ENCODE results near the gene SOCS2. TPM values are rescaled to one million over a fixed set of nuclear protein-coding genes. Genes with fewer than 3 reads are reported as not detected.

SOCS2 gene
- total RNA-seq, 1 donor from 2014 or later, result 3.3 TPM

DNA sequence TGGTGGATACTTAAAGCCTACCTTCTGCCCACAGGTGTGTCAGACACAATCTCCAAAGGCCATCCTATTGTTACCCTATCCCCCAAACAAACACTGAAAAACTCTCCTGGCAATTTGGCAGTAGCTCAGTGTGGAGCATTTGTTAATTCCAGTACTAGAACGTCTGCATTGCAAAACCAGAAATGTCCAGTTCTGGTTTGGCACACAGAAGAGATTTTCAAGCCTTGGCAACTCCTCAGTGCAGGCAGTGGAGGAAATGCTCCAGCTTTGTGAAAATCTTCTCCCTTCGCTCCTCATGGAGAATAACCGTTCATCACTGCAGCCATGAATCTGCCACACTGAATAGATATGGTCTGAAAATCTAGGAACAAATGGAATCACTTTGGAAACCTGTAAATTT, 5.3 kb upstream of the SOCS2 start:
- no peak for DNase-seq (ENCODE audit: low read depth, low spot score)

DNA sequence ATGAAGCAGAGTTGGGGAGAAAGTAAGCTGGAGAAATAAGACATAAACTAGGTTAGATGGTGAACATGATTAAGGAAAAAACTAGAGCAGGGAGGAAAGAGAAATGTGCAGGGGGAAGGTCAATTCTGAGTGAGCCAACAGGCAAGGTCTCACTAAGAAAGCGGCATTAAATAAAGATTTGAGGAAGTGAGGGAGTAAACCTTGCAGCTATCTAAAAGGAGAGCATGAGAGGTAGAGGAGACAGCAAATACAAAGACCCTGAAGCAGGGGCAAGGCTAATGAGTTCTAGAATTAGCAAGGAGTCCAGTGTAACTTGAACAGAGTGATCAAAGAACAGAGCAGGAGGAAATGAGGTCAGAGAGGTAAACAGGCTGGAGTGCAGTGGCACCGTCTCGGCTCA, 4.4 kb upstream of the SOCS2 start:
- no peak for DNase-seq (ENCODE audit: low read depth, low spot score)

DNA sequence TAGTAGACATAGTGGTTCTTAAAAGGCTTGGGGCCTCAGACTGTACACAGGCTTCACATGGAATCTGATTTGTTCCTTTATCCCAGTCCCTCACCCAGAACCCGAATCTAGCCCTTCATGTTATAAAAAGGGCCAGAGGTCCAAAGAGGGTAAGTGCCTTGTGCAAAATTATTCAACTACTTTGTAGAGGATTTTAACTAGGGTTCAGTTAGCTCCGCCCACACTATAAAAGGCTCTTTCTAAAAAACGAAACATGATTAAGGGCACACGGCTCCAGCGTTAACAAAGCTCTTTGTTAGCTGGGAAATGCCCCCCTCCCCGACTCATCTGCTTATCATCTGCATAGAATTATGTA, 3.2 kb upstream of the SOCS2 start:
- no peak for DNase-seq (ENCODE audit: low read depth, low spot score)

DNA sequence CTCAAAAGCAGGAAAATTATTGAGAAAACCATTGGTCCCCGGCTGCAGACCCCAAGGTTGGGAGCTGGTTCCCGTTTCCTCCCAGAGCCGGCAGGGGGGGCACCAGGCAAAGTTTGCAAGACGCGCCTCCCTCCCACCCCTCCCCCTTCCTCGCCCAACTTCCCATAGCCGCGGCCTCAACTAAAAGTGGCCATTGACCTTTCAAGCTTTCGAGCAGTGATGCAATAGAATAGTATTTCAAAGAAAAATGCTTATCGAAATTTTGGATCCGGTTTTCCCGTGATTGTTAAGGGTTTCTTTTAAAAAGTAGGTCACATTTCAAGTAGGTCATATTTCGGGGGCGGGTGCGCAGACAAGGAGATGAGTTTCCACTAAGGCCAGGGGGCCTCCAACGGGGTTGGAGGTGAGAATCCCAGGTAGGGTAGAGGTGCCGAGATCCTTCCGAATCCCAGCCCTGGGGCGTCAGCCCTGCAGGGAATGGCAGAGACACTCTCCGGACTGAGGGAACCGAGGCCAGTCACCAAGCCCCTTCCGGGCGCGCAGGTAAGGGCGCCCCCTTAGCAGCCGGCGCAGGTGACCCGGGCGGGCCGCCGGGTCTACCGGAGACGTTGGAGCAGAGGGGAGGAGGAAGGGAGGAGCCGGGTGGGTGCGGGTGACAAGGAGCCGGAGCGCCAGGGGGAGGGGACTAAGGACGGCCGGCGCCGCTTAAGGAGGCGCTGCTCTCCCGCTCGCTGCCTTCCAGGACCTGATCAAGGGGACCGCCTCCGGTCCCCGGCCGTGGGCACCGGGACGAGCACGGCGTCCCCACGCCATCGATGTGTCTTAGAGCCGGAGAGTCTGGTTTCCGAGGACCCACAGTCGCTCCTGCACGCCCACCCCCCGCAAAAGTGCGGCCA, 2.6 kb upstream of the SOCS2 start:
- DNase-seq (ENCODE audit: low read depth, low spot score), result peak; percentile 46

DNA sequence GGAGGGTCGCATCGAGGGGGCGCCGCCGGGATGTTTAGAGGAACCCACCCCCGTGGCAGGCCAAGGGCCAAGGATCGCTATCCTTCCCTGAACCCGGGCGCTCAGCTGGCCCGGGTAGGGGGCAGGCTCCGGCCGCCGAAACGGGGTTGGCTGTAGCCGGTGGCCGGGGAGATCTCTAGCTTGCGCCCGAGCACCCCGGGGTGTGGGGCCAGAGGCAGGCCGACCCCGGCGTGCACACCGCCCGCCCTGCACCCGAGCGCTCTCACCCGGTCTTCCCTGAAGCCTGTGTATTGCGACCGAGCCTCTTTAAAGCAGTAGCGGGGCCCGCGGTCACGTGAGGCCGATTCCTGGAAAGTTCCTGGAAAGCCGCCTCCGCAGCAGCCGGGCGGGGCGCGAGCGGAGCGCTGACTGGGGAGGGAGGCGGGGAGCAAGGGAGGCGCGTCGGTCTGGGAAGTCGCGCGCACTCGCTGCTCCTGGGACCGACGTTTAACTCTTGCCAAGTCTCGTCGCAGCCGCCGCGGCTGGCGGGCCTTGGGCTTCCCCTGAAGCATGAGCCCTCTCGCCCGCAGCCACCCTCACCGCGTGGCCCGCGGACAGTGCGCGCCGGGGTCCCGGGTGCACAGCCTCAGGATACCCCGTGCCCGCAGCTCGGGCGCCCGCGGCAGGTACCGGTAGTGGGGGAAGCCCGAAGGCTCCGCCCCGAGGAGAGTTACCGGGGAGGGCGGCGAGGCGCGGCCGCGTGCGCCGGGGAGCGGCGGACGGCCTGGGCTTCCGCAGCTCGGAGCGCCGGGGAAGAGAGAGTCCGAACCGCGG, 1.7 kb upstream of the SOCS2 start:
- peak; percentile 65 for DNase-seq (ENCODE audit: low read depth, low spot score)

DNA sequence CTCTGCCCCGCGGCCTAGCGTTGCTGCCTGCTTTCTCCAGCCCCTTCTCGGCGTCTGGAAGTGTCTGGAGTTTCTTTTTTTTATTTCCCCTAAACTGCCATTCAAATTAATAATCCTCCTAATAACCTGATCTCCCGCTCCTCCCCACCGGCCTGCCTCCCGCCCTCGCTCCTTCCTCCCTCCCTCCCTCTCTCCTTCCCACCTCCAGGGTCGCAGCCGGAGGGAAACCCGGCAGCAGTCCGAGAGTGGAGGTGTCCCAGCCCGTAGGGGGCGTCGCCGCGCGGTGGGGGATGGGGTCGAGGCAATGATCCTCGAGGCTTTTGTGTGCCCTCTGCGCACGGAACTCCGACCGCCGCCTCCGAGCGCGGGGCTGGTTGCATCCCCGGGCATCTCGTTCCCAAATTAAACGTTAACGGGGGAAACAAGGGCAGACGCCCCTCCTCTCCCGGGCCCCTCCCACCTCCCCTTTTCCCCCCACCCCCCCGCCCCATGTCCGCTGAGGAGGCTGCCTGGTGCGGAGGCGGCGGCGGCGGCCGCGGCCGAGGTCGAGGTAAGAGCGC, 1.0 kb upstream of the SOCS2 start:
- DNase-seq (ENCODE audit: low read depth, low spot score), result no peak

DNA sequence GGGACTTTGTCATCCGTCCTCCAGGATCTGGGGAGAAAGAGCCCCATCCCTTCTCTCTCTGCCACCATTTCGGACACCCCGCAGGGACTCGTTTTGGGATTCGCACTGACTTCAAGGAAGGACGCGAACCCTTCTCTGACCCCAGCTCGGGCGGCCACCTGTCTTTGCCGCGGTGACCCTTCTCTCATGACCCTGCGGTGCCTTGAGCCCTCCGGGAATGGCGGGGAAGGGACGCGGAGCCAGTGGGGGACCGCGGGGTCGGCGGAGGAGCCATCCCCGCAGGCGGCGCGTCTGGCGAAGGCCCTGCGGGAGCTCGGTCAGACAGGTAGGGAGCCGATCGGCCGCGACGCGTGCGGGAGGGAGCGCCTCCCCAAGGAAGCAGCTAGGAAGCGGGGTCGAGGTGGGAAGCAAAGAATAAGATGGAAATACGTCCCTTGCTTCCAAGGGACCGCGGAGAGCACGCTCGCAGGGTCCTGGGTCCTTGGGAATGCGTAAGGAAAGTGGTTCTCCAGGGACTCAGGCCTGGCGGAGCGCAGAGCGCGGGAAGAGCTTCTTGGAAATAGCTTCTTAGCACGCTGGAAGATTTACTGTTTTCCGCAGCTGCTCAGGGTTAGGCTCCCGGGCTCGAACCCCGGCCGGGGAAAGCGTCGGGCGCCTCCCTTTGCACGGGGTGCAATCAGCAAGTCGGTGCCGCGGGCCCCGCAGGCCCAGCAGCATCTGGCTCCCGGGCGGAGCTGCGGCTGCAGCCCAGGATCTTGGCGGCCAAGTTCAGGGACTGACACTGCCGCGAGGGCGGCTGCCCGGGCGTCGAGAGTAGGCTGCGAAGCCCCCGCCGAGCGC, 457 bp downstream of the SOCS2 start:
- DNase-seq (ENCODE audit: low read depth, low spot score), result no peak

DNA sequence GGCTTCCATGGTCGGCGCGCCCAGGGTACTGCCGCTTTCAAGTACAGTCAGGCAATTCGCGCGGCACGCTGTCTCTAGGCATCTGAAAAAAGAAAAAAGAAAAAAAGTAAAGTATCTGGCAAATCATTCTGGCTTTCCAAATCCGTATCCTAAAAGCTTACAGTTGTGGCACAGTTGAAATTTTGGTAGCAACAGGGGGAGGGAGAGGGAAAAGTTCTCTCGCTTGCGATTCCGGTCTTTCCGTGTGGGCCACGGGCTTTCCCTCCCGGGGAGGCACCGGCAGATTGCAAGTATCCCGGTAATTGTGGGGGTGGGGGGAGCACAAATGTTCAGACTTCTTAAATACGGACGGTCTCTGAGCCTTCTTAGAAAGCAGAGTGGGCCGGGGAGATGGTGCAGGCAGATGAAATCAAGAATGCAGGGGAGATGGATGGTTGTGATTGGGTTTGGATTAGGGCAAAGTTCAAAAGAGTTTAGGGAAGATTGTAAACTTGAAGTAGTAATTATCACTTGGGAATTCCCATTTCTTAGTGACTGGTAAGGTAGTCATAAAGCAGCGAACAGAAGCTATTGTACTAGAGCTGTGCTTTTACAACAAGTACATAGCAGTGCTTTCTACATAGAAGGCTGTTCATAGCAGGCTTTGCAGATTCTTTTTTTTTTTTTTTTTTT, 1.2 kb downstream of the SOCS2 start:
- no peak for DNase-seq (ENCODE audit: low read depth, low spot score)

DNA sequence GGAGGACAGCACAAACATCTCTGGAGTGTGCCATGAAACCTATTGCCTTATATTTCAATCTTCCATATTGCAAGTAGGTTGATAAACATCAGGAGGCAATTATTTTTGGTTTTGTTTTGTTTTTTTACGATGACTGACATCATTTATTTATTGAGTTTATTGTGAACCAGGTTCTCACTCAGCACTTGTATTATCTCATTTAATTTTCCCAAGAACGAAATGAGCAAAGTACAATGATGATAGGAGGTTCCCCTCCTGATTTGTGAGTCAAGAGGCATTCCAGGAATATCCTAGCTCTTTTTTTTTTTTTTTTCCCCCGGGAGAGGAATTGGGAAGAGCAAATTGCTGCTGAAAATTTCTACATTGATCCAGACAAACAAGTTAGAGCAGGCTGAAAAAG, 4.7 kb downstream of the SOCS2 start:
- DNase-seq (ENCODE audit: low read depth, low spot score), result no peak

DNA sequence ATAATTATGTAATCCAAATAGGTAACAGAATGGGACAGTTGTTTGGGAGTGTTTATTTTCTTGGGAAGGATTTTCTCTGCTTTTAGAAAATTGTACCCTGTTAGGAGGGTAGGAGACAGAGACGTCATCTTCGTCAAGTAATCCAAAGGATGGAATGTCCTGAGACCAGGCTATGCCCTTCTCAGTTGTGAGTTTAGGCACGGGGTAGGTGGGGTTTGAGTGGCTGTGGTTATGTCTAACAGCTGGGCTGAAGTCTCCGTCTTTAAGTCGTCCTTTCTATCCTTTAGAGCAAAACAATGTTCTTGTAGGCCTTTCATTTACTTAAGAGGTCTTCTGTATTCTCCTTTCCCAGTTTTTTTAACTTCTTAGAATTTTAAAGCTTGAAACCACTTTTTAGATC, 5.7 kb downstream of the SOCS2 start:
- DNase-seq (ENCODE audit: low read depth, low spot score), result no peak

DNA sequence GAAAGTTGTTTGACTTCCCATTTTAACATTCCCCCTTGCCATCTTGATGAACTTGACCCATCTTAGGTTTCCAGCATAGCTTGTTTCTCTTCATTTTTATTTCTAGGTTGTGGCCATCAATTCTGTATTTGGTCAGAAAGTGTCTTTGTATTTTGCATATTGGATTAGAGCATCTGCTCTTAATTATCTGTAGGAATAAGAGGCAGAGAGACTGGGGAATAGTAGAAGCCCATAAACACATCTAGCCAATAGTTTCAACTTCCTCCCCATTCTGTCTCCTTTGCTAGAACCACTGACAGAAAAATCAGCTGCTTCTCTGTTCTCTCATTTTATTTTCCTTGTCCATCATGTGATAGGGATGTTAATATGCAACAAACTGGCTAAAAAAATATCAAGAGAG, 8.2 kb downstream of the SOCS2 start:
- DNase-seq (ENCODE audit: low read depth, low spot score), result no peak

DNA sequence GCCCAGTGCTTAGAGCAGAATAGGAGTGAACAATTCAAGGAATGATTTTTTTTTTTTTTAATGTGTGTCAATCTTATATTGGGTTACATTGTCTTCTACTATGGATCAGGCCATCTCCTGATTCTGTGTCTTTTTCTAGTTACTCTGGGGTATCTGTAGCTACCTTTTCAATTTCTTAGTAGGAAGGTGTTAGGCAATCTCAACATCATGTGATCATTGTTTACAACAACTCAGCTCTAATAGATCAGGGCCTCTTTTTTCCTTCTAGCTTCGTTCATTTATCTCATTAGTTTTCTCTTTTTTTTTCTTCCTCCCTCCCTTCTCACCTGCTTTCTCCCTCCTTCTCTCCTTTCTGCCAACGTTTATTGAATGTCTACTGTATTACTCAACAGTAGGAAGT, 8.9 kb downstream of the SOCS2 start:
- DNase-seq (ENCODE audit: low read depth, low spot score), result no peak

DNA sequence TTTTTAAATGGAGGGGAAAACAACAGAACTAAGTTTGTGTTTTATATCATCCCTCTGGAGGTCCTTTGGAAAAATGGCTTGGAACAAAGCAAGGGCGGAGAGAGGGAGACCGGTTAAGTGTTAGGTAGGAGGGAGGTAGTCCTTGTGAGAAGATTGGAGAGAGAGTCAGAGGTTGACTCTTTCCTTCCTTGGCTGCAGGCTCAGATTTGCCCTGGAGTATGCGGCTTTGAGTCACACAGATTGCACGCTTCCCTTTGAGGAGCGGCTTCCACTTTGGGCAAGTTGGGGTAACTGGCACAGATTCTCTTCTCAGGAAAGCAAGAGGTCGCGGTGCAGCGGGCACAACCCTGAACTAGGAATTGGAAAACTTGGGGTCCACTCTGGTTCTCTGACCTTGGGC, 9.9 kb downstream of the SOCS2 start:
- no peak for DNase-seq (ENCODE audit: low read depth, low spot score)

DNA sequence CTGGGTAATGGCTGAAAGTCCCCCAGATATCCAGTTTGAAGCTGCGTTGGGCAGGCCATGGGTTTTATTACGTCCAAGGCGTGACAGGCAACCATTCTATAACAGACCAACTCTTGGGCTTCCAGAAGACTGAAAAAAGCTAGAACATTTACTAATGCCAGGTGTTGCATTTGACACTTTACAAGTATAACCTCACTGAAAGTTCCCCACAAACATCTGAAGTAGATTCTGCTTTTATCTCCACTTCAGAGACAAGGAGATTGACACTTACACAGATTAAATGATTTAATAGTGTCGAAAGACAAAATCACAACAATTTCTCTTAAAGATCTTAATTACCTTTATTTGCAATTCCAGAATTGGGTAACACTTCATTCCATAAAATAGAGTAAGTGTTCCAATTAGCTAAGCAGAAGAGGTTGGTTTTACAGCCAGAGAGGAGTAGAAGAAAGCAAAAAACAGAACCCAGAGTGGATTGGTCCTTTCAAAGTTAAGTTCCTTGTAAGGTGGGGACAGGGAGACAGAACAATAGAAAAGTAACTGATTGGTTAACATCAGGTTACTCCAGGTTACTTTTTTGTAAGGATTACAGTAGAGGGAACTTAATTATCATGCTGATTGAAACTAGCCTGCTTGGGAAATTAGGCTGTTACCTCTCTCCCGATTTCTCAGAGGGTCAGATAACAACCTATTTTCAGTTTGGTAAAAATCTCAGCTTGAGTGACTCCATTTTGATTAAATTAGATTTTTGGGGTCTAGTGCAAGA, 11.3 kb downstream of the SOCS2 start:
- no peak for DNase-seq (ENCODE audit: low read depth, low spot score)

DNA sequence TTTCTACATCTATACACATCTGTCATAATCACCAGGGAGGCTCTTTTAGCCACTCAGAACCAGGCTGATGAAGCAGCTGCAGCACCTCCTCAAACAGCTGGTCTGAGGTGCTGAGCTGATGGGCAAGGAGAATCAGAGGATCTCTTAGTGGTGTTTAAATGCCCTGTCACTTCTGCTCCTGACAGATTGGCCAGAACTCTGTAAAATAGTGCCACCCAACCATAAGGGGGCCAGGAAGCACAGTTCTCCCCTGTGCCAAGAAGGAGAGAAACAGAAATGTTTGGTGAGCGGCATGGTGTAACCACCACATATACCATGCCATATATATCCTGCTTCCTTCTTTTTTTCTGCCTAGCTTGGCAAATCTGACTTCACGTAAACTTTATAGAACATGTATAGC, 12.8 kb downstream of the SOCS2 start:
- no peak for DNase-seq (ENCODE audit: low read depth, low spot score)

DNA sequence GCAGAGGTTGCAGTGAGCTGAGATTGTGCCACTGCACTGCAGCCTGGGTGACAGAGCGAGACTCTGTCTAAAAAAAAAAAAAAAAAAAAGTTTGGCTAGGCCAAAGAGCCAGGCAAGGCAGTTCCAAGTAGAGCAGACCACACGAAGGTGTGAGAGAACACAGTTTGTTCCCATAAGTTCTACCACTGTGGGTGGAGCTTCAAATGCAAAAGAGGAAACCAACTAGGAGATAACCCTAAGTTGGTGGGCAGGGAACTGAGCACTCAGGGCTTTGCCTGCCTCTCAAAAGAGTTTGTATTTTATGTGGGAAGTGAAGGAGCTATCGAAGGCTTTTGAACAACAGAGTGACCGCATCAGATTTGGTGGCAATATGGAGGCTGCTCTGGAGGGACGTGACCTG, 15.1 kb downstream of the SOCS2 start:
- no peak for DNase-seq (ENCODE audit: low read depth, low spot score)

DNA sequence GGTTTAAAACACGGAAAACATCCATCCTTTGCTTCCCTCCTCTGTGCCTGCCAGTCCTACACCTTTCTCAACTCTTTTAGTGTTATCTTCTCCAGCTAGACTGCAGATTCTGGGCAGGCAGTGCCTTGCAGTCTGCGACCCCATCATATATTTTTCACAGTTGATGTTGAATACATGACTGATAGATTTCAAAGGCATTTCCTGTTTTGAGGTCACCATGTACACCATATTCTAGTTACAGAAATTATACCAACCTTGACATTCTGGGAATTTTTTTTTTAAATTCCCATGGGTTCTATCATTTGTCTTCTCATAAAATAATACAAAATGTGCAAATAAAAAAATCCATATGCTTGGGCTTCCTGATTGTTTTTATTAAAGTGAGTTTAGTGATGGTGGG, 16.6 kb downstream of the SOCS2 start:
- no peak for DNase-seq (ENCODE audit: low read depth, low spot score)

DNA sequence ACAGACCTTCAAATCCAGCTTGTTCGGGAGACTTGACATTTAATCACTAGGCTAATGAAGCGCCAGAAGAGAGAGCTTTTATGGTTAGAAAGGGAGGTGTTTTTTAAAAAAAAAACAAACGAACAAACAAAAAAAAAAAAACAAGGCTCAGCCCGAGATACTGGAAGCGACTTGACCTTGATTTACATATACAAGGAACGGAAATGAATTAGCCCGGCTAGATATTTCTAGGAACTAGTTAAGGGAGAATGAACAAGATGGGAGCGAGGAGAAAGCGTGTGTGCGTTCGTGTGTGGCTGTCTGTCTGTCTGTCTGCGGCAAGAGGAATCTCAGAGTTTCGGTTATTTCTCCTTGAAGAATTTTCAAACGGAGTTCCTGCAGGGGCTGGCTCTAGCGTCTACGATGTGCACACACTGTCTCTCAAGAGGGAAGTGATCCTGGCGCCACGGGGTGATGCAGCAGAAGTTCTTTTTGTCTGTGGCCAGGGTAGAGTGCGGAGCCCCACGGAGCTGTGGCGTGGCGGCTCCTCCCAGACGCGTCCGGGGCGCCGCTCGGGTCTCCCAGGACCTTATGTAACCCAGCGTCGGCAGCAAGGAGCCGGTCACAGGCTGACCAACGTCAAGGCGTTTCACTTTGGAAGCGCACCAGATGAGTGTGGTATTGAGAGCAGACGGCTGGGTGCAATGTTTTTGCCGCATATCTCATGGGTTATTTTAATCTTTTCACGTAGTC, 18.8 kb downstream of the SOCS2 start:
- DNase-seq (ENCODE audit: low read depth, low spot score), result no peak

DNA sequence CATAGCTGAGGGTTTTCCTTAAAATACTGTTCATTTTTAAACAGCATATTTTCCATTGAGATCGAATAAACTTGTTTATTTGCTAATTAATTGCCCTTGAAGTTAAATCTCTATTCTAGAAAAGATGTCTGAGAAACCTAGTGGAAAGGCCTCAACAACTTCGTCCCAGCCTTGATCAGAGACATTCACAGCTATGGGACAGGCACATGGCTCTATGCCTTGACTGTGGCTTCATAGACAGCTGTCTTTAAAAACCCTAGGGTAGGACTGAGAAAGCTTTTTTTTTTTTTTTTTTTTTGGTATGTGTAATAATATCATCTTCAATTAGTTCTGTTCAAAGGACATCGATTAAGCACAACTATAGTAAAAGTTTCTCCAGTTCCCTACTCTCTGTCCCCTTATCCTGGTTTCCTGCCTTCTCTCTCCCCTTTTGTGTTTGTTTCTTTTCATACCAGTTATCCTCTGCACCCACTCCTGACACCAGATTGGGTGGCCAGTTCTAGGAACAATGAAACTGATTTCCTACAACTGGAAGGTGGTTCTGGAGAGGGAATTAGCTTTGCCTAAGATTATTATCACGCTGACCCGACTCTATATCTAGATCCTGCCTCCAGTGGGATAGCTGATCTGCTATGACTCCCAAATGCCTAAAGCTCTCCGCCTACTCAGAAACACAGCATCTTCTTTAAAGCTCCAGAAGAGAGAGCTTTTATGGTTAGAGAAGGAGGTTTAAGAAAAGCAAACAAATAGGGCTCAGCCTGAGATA, 20.3 kb downstream of the SOCS2 start:
- DNase-seq (ENCODE audit: low read depth, low spot score), result no peak

All from pulmonary artery endothelial cell (primary cell).